SK-N-SH treated with all-trans-retinoic acid at 6 μM for 48 hours (cell line): ENCODE results near the gene TET2.

ENCODE experiments used
- BACH2 ChIP-seq: fragments of 250-450 bp; sonication (Bioruptor Pico); IDR thresholded peaks from 2 replicates; pipeline ENCODE4 v1.9.0; 2021; ENCODE audit warnings: mild to moderate bottlenecking, borderline replicate concordance
- CREB5 ChIP-seq: fragments of 250-450 bp; sonication (Bioruptor Pico); IDR thresholded peaks from 2 replicates; pipeline ENCODE4 v1.5.1; 2020; ENCODE audit warnings: low read depth, mild to moderate bottlenecking, moderate library complexity
- CSRNP3 ChIP-seq: fragments of 250-450 bp; sonication (Bioruptor Pico); IDR thresholded peaks from 2 replicates; pipeline ENCODE4 v1.5.1; 2021; ENCODE audit warnings: mild to moderate bottlenecking, moderate library complexity
- ESRRG ChIP-seq: fragments of 250-450 bp; sonication (Bioruptor Pico); IDR thresholded peaks from 2 replicates; pipeline ENCODE4 v1.6.1; 2021; ENCODE audit warnings: mild to moderate bottlenecking
- PATZ1 ChIP-seq: fragments of 250-450 bp; sonication (Bioruptor Pico); IDR thresholded peaks from 2 replicates; pipeline ENCODE4 v1.8.0; 2020; ENCODE audit warnings: mild to moderate bottlenecking, moderate library complexity, borderline replicate concordance
- POU6F1 ChIP-seq: fragments of 250-450 bp; sonication (Bioruptor Pico); IDR thresholded peaks from 2 replicates; pipeline ENCODE4 v1.8.0; 2021; ENCODE audit warnings: low read depth, mild to moderate bottlenecking, moderate library complexity, borderline replicate concordance
- PPARA ChIP-seq: fragments of 250-450 bp; sonication (Bioruptor Pico); IDR thresholded peaks from 2 replicates; pipeline ENCODE4 v1.5.0; 2020; ENCODE audit warnings: mild to moderate bottlenecking, borderline replicate concordance
- RARB ChIP-seq: fragments of 250-450 bp; sonication (Bioruptor Pico); IDR thresholded peaks from 2 replicates; pipeline ENCODE4 v1.8.0; 2021; ENCODE audit warnings: mild to moderate bottlenecking, moderate library complexity
- SNAI2 ChIP-seq: fragments of 250-450 bp; sonication (Bioruptor Pico); IDR thresholded peaks from 2 replicates; pipeline ENCODE4 v1.5.0; 2020; ENCODE audit warnings: mild to moderate bottlenecking, moderate library complexity
- ZC3H10 ChIP-seq: fragments of 250-450 bp; sonication (Bioruptor Pico); IDR thresholded peaks from 2 replicates; pipeline ENCODE4 v1.5.1; 2021; ENCODE audit warnings: mild to moderate bottlenecking, moderate library complexity
- ZFP3 ChIP-seq: fragments of 250-450 bp; sonication (Bioruptor Pico); IDR thresholded peaks from 2 replicates; pipeline ENCODE4 v1.5.0; 2020; ENCODE audit warnings: mild to moderate bottlenecking, moderate library complexity
- ZFP30 ChIP-seq: fragments of 450-650 bp; formaldehyde crosslinking; IDR thresholded peaks from 2 replicates; pipeline ENCODE4 v1.5.0; 2022; ENCODE audit warnings: mild to moderate bottlenecking, moderate library complexity
- ZNF70 ChIP-seq: fragments of 450-650 bp; formaldehyde crosslinking; IDR thresholded peaks from 2 replicates; pipeline ENCODE4 v1.5.0; 2020; ENCODE audit warnings: mild to moderate bottlenecking, moderate library complexity

GRCh38 chr4:105193536-105193935 is 46.9 kb downstream of the TET2 start:
- TF ChIP-seq ESRRG (CRISPR knock-in tag) (no peak), PPARA (CRISPR knock-in tag) (no peak), CSRNP3 (no peak), ZC3H10 (no peak), RARB (CRISPR knock-in tag) (no peak), PATZ1 (CRISPR knock-in tag) (no peak), POU6F1 (CRISPR knock-in tag) (no peak), ZFP30 (CRISPR knock-in tag) (no peak), ZFP3 (CRISPR knock-in tag) (no peak), BACH2 (CRISPR knock-in tag) (no peak), CREB5 (CRISPR knock-in tag) (no peak), SNAI2 (CRISPR knock-in tag) (no peak), ZNF70 (CRISPR knock-in tag) (no peak)
